Kidney (tissue), 14 donors: Measurements from ENCODE around the gene ZC3HAV1. TPM values are rescaled to one million over a fixed set of nuclear protein-coding genes. Genes with fewer than 3 reads are reported as not detected.

ENCODE experiments used
- DNase-seq, 5 donors: peaks; one replicate each; pipeline ENCODE4 v3.0.0-alpha.2; 2013 to 2020
- FAIRE-seq: peaks from 2 replicates; lab custom pipeline; 2012; peaks lifted over from hg19 to GRCh38; lab: Jason Lieb, UNC
- H3K27ac ChIP-seq, 2 donors: one replicate each; pipeline ENCODE4 v1.7.0; 2013; ENCODE audit warnings: low read depth in 2 of 2, low read length in 2 of 2, inconsistent platforms in 1 of 2
- H3K27me3 ChIP-seq: one replicate; pipeline ENCODE4 v1.7.1; 2013; ENCODE audit warnings: low read length, inconsistent platforms; ENCODE audit not compliant: control insufficient read depth, insufficient read depth
- H3K36me3 ChIP-seq, 3 donors: one replicate each; pipeline versions ENCODE4 v1.7.0 to v1.7.1; 2013; ENCODE audit warnings: low read length in 3 of 3, control low read depth in 1 of 3, inconsistent platforms in 1 of 3; ENCODE audit not compliant: insufficient read depth in 3 of 3, control insufficient read depth in 2 of 3
- H3K4me1 ChIP-seq, 3 donors: one replicate each; pipeline versions ENCODE4 v1.7.0 to v1.7.1; 2013; ENCODE audit warnings: low read length in 3 of 3, inconsistent platforms in 1 of 3, low read depth in 1 of 3; ENCODE audit not compliant: control insufficient read depth in 2 of 3, insufficient read depth in 2 of 3
- H3K4me3 ChIP-seq, 3 donors: one replicate each; pipeline versions ENCODE4 v1.7.0 to v1.8.1; 2013; ENCODE audit warnings: low read length in 3 of 3, control low read depth in 1 of 3, inconsistent platforms in 1 of 3
- H3K9ac ChIP-seq, 3 donors: one replicate each; pipeline versions ENCODE4 v1.7.0 to v1.7.1; 2013; ENCODE audit warnings: low read length in 3 of 3, control low read depth in 1 of 3, inconsistent platforms in 1 of 3
- H3K9me3 ChIP-seq, 3 donors: one replicate each; pipeline versions ENCODE4 v1.7.0 to v1.7.1; 2013; ENCODE audit warnings: low read length in 3 of 3, control low read depth in 1 of 3, inconsistent platforms in 1 of 3; ENCODE audit not compliant: control insufficient read depth in 2 of 3, insufficient read depth in 1 of 3
- intact Hi-C: fragments of 100-400 bp; cut with DNase I; formaldehyde crosslinking; loops from one replicate; pipeline ENCODE4 v1.11.1; 2022
- polyA plus RNA-seq: library from polyadenylated mRNA; stranded (reverse); fragments of 350-450 nt; fragmentation: Illumina TruSeq; extraction: RNeasy Lipid Tissue Mini Kit (QIAGEN cat#74804); gene quantifications from one replicate; pipeline ENCODE4 v1.2.3, GENCODE V29; 2014; ENCODE audit warnings: low read depth, low replicate concordance; ENCODE audit not compliant: insufficient read depth
- total RNA-seq: library from RNA; stranded (reverse); fragmentation: NEBNext Ultra II Directional; extraction: Animal tissue kit (Norgen Biotek cat#: 25700); gene quantifications from one replicate; pipeline ENCODE4 v1.2.1, GENCODE V29; 2021
- TF ChIP-seq, protein P1 (sequence below): IDR thresholded peaks from 3 replicates; pipeline ENCODE4 v1.5.1; 2012; ENCODE audit warnings: mild to moderate bottlenecking, moderate library complexity, borderline replicate concordance; ENCODE audit not compliant: insufficient read depth; ENCODE audit errors: extremely low read depth
- donor health status: control.
- donor health status: control.
- donor health status: control.
- donor health status: control.
- donor health status: control.
- donor health status: DM: yes; HTN: yes; CAD: no.
- donor health status: Normal renal cell carcinoma (clear cell type).

Gene ZC3HAV1
- total and polyA plus RNA-seq, 2 donors from 2014 or later, result 11.1 to 40.2 TPM

DNA sequence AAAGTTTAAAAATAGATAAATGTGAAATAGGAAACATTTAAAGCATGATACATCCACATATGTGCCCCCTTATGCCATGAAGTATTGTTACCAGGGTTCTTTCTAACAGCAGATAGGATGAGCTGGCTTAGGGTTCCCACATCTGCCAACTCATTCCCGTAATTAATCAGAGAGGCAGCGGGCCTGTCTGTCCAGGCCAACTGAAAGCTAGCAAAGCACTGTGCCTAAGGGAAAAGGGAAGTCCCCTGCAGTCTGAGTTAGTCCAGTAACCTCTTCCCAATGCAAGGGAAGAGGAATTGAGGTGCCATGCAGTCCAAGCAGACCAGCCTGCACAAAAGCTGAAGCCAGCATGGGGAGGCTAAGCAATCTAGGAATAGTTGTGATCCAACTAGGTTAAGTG is 55.4 kb downstream of the ZC3HAV1 start:
- TF ChIP-seq, protein P1, sequence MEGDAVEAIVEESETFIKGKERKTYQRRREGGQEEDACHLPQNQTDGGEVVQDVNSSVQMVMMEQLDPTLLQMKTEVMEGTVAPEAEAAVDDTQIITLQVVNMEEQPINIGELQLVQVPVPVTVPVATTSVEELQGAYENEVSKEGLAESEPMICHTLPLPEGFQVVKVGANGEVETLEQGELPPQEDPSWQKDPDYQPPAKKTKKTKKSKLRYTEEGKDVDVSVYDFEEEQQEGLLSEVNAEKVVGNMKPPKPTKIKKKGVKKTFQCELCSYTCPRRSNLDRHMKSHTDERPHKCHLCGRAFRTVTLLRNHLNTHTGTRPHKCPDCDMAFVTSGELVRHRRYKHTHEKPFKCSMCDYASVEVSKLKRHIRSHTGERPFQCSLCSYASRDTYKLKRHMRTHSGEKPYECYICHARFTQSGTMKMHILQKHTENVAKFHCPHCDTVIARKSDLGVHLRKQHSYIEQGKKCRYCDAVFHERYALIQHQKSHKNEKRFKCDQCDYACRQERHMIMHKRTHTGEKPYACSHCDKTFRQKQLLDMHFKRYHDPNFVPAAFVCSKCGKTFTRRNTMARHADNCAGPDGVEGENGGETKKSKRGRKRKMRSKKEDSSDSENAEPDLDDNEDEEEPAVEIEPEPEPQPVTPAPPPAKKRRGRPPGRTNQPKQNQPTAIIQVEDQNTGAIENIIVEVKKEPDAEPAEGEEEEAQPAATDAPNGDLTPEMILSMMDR, result no peak
- H3K27me3 ChIP-seq, result no peaks in the 10 kb centered on the region
- peaks cover 3 to 33% (median 25%) of the 10 kb centered on the region in 3 donors for H3K36me3 ChIP-seq
- no peak for FAIRE-seq
- intact Hi-C loops, result no loop called here
- H3K9me3 ChIP-seq, result no peaks in the 10 kb centered on the region
- no peak for DNase-seq
- H3K4me3 ChIP-seq, result no peak overlapping the region
- no peaks in the 10 kb centered on the region for H3K4me1 ChIP-seq
- H3K27ac ChIP-seq, result no peak overlapping the region
- H3K9ac ChIP-seq, result no peak overlapping the region

GRCh38 chr7:139051655-139052054 is 57.9 kb downstream of the ZC3HAV1 start:
- Histone ChIP-seq H3K9ac (no peak overlapping the region), H3K4me1 (no peaks in the 10 kb centered on the region), H3K4me3 (no peak overlapping the region), H3K27me3 (no peaks in the 10 kb centered on the region), H3K27ac (no peak overlapping the region), H3K36me3 (peaks cover 6 to 29% (median 29%) of the 10 kb centered on the region in 3 donors), H3K9me3 (no peaks in the 10 kb centered on the region)
- DNase-seq (no peak), FAIRE-seq (no peak)
- TF ChIP-seq, protein P1, result no peak
- intact Hi-C loops, result no loop called here

DNA sequence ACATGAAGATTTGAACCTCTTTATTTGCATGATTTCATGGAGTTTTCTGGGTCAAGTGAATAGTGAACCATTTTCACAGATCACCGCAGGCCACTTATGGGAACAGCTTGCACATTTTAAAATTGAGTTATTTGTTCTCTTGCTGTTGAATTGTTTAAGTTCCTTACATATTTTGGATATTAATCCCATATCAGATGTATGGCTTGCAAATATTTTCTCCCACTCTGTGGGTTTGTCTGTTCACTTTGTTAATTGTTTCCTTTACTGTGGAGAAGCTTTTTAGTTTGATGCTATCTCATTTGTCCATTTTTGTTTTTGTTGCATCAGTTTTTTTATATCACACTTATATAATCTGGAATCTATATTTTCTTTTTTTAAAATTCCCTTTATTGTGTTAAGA is 59.6 kb downstream of the ZC3HAV1 start:
- no peaks in the 10 kb centered on the region for H3K4me1 ChIP-seq
- H3K9me3 ChIP-seq, result no peaks in the 10 kb centered on the region
- no peak overlapping the region for H3K27ac ChIP-seq
- no peak overlapping the region for H3K9ac ChIP-seq
- H3K27me3 ChIP-seq, result no peaks in the 10 kb centered on the region
- DNase-seq (no peak), FAIRE-seq (no peak)
- intact Hi-C loops, result no loop called here
- TF ChIP-seq, protein P1, result no peak
- no peak overlapping the region for H3K4me3 ChIP-seq
- peaks cover 6 to 30% (median 24%) of the 10 kb centered on the region in 3 donors for H3K36me3 ChIP-seq

DNA sequence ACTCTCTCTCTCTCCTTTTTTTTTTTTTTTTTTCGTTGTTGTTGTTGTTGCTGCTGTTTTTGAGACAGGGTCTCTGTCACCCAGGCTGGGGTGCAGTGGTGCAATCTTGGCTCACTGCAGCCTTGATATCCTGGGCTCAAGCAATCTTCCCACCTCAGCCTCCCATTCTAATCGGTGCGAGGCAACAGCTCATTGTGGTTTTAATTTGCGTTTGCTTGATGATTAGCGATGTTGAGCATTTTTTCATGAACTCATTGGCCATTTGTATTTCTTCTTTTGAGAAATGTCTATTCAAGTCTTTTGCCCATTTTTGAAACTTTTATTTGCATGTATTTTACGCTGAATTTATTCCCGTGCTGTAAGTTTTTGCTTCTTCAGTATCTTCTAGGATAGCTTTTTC is 60.4 kb downstream of the ZC3HAV1 start:
- no peak for DNase-seq
- Histone ChIP-seq H3K9ac (no peak overlapping the region), H3K27ac (no peak overlapping the region), H3K36me3 (peaks cover 6 to 25% (median 19%) of the 10 kb centered on the region in 3 donors), H3K4me3 (no peak overlapping the region), H3K9me3 (no peaks in the 10 kb centered on the region), H3K4me1 (no peaks in the 10 kb centered on the region), H3K27me3 (no peaks in the 10 kb centered on the region)
- FAIRE-seq, result no peak
- intact Hi-C loops, result no loop called here
- TF ChIP-seq, protein P1, result no peak
